Hepatocyte (in vitro differentiated cells): ENCODE measurements around the gene GPRIN1. TPM values are rescaled to one million over a fixed set of nuclear protein-coding genes. Genes with fewer than 3 reads are reported as not detected.
A peak's percentile ranks its signal among the peaks of the same experiment; 100 is the strongest.
"Not testable (repeated sequence)": the region's sequence is repeated elsewhere in the genome, so short reads cannot be mapped to it uniquely, and the experiment has no call there.

Experiments used
- DNase-seq: peaks from one replicate; pipeline ENCODE4 v3.0.0-alpha.2; 2016; ENCODE audit warnings: low spot score
- H2AFZ ChIP-seq: fragments of 200-600 bp; sonication (generic); 2 replicates; pipeline ENCODE4 v1.6.0; 2016; ENCODE audit warnings: antibody characterized with exemption, mild to moderate bottlenecking
- H3K27ac ChIP-seq: fragments of 200-600 bp; sonication (generic); 2 replicates; pipeline ENCODE4 v1.5.1; 2016; ENCODE audit warnings: mild to moderate bottlenecking
- H3K27me3 ChIP-seq: fragments of 200-600 bp; sonication (generic); 2 replicates; pipeline ENCODE4 v1.6.1; 2016
- H3K36me3 ChIP-seq: fragments of 200-600 bp; sonication (generic); replicated peaks from 2 replicates; pipeline ENCODE4 v1.5.1; 2016; ENCODE audit warnings: low read depth; ENCODE audit not compliant: insufficient read depth
- H3K4me1 ChIP-seq: fragments of 200-600 bp; sonication (generic); 2 replicates; pipeline ENCODE4 v1.5.1; 2016; ENCODE audit warnings: mild to moderate bottlenecking, moderate library complexity; ENCODE audit not compliant: insufficient read depth
- H3K4me2 ChIP-seq: fragments of 200-600 bp; sonication (generic); 2 replicates; pipeline ENCODE4 v1.6.0; 2016
- H3K4me3 ChIP-seq: fragments of 200-600 bp; sonication (generic); 2 replicates; pipeline ENCODE4 v1.5.1; 2016; ENCODE audit warnings: mild to moderate bottlenecking
- H3K79me2 ChIP-seq: fragments of 200-600 bp; sonication (generic); 2 replicates; pipeline ENCODE4 v1.6.0; 2017; ENCODE audit warnings: mild to moderate bottlenecking
- H3K9me2 ChIP-seq: fragments of 200-600 bp; sonication (generic); replicated peaks from 2 replicates; pipeline ENCODE4 v1.6.0; 2017; ENCODE audit warnings: mild to moderate bottlenecking; ENCODE audit not compliant: insufficient read depth
- H3K9me3 ChIP-seq: fragments of 200-600 bp; sonication (generic); 2 replicates; pipeline ENCODE4 v1.5.1; 2016; ENCODE audit warnings: low read depth, mild to moderate bottlenecking
- H4K20me1 ChIP-seq: fragments of 200-600 bp; sonication (generic); 2 replicates; pipeline ENCODE4 v1.6.0; 2016; ENCODE audit warnings: mild to moderate bottlenecking; ENCODE audit not compliant: insufficient read depth, poor library complexity, severe bottlenecking
- EZH2 ChIP-seq: fragments of 200-600 bp; sonication (generic); IDR thresholded peaks from 2 replicates; pipeline ENCODE4 v1.6.1; 2016; ENCODE audit warnings: antibody characterized with exemption, mild to moderate bottlenecking, borderline replicate concordance
- EZH2phosphoT487 ChIP-seq: fragments of 200-600 bp; sonication (generic); IDR thresholded peaks from one replicate; pipeline ENCODE4 v1.6.1; 2018; ENCODE audit warnings: antibody characterized with exemption, mild to moderate bottlenecking, low read depth, moderate library complexity; ENCODE audit not compliant: unreplicated experiment, severe bottlenecking
- WGBS: methylation state at CpG from one replicate; pipeline ENCODE4 v1.1.6; 2016; ENCODE audit warnings: low lambda C conversion rate; ENCODE audit errors: missing lambda C conversion rate; 5-methylcytosine and 5-hydroxymethylcytosine counted together
- polyA plus RNA-seq: library from polyadenylated mRNA; unstranded; fragments of >200 nt; fragmentation: Nextera tagmentation; extraction: Ambion mirVana; gene quantifications from 2 replicates; pipeline ENCODE4 v1.2.1, GENCODE V29; 2016
- total RNA-seq: library from RNA; depleted of rRNA; stranded (reverse); fragments of >200 nt; gene quantifications from 2 replicates; pipeline ENCODE4 v1.2.3, GENCODE V29; 2014
- TF ChIP-seq, protein P1 (sequence below): fragments of 200-600 bp; sonication (generic); IDR thresholded peaks from 2 replicates; pipeline ENCODE4 v1.5.1; 2016; ENCODE audit warnings: antibody characterized with exemption, mild to moderate bottlenecking; ENCODE audit not compliant: poor library complexity

Gene GPRIN1
- total and polyA plus RNA-seq, 2 experiments from 2014 or later: 1.6 to 2.2 TPM

DNA sequence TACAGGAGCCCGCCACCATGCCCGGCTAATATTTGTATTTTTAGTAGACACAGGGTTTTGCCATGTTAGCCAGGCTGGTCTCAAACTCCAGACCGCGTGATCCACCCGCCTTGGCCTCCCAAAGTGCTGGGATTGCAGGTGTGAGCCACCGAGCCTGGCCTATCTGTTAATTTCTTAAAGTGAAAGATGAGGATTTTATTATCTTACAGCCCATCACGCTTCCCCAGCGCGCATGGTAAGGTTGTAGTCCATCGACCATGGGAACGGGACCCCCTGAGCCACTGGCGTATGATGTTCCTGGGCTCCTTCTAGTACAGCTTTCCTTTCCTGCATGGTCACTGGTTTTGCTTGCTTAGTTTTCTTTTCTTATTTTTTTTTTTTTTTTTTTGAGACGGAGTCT, 52.1 kb downstream of the GPRIN1 start:
- Histone ChIP-seq H3K9me2 (no peaks in the 10 kb centered on the region), H3K4me2 (no peak overlapping the region), H3K27me3 (no peaks in the 10 kb centered on the region), H3K4me3 (no peak overlapping the region), H3K36me3 (no peaks in the 10 kb centered on the region), H3K4me1 (peaks cover 7% of the 10 kb centered on the region), H3K79me2 (no peaks in the 10 kb centered on the region), H3K27ac (no peak overlapping the region), H3K9me3 (no peaks in the 10 kb centered on the region), H2AFZ (no peak overlapping the region), H4K20me1 (no peaks in the 10 kb centered on the region)
- 97% methylated on average over 13 of the region's 13 CpGs for WGBS
- TF ChIP-seq, protein P1, sequence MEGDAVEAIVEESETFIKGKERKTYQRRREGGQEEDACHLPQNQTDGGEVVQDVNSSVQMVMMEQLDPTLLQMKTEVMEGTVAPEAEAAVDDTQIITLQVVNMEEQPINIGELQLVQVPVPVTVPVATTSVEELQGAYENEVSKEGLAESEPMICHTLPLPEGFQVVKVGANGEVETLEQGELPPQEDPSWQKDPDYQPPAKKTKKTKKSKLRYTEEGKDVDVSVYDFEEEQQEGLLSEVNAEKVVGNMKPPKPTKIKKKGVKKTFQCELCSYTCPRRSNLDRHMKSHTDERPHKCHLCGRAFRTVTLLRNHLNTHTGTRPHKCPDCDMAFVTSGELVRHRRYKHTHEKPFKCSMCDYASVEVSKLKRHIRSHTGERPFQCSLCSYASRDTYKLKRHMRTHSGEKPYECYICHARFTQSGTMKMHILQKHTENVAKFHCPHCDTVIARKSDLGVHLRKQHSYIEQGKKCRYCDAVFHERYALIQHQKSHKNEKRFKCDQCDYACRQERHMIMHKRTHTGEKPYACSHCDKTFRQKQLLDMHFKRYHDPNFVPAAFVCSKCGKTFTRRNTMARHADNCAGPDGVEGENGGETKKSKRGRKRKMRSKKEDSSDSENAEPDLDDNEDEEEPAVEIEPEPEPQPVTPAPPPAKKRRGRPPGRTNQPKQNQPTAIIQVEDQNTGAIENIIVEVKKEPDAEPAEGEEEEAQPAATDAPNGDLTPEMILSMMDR: no peak
- TF ChIP-seq EZH2phosphoT487 (no peak), EZH2 (no peak)
- no peak for DNase-seq

DNA sequence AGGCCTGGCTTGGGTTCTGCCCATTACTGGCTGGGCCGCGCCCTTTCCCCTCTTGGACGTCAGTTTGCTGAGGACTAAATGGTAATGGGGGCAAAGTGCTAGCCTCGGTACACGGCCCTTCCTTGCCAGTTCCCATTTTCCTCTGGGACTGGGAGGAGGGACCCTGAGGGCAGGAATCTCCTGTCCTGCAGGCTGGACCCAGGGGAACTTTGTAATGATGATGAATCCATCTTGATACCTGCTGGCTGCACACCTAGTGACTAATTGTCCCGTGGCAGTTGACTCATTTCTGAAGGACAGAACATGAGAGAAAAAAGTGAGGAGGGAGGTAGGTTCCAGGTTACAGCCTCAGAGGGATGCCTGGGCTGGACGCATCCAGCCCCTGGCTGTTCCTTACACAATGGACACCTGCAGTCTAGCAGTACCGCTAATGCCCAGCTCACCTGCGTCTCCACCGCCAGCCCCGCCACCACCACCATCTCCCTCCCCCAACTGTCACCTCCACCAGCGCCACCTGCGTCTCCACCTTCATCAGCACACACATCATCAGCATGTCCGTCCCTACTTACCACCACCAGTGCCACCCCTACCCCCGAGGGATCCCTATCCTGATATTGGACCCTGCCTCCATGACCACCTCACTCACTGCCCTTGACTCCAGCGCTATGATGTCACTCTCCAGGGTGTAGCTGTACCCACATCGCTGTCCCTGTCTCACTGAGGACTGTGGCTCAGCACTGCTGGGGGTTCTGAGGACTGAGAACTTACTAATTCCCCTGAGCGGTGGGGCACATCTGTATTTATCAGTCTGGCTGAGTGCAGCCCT, 56.5 kb downstream of the GPRIN1 start:
- H3K4me2 ChIP-seq: no peak overlapping the region
- no peaks in the 10 kb centered on the region for H3K36me3 ChIP-seq
- H3K79me2 ChIP-seq: no peaks in the 10 kb centered on the region
- no peak overlapping the region for H2AFZ ChIP-seq
- no peaks in the 10 kb centered on the region for H3K9me3 ChIP-seq
- H3K27ac ChIP-seq: peak overlapping the region; percentile 90
- WGBS: 72% methylated on average over 18 of the region's 18 CpGs
- no peaks in the 10 kb centered on the region for H4K20me1 ChIP-seq
- H3K4me3 ChIP-seq: no peak overlapping the region
- peaks cover 18% of the 10 kb centered on the region for H3K4me1 ChIP-seq
- H3K9me2 ChIP-seq: no peaks in the 10 kb centered on the region
- peak; percentile 76 for DNase-seq
- TF ChIP-seq EZH2: no peak
- TF ChIP-seq, protein P1: no peak
- no peak for TF ChIP-seq EZH2phosphoT487
- H3K27me3 ChIP-seq: no peaks in the 10 kb centered on the region

DNA sequence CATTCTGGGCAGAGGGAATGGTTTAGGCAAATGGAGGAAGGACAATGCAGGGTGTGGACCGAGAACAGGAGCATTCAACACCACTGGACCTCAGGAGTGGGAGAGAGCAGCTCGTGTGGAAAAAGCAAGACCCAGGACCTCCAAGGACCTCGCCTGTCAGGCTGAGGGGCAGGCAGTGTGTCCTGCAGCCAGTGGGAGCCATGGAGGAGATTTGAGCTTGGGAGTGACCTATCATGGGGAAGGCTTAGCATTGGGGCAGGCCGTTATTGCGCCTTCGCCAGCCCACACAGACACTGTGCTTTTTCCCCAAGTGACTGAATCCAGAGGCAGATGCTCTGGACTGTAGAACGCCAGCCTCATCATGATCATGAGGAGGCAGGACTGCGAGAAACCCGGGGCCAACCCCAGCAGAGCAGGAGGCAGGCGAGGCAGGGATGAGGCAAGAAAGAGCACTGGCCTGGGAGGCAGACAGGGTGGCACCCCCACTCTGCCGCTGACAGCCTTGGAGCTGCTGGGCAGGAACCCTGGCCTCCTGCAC, 57.6 kb downstream of the GPRIN1 start:
- peaks cover 26% of the 10 kb centered on the region for H3K4me1 ChIP-seq
- DNase-seq: no peak

DNA sequence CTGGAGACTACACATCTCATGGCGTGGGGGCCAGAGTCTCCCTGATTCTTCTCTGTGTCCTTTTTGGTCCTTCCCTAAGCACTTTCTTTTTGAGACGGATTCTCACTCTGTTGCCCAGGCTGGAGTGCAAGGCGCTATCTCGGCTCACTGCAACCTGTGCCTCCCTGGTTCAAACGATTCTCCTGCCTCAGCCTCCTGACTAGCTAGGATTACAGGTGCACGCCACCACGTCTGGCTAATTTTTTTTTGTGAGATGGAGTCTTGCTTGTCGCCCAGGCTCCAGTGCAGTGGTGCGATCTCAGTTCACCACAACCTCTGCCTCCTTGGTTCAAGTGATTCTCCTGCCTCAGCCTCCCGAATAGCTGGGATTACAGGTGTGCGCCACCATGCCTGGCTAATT, 59.0 kb downstream of the GPRIN1 start:
- H4K20me1 ChIP-seq, H3K4me3 ChIP-seq, H3K79me2 ChIP-seq, DNase-seq, H2AFZ ChIP-seq, H3K36me3 ChIP-seq, H3K27me3 ChIP-seq, H3K9me2 ChIP-seq, H3K9me3 ChIP-seq, H3K27ac ChIP-seq: not testable (repeated sequence)
- peak overlapping the region; percentile 62 for H3K4me2 ChIP-seq
- H3K4me1 ChIP-seq: peaks cover 30% of the 10 kb centered on the region
- WGBS: 98% methylated on average over 11 of the region's 11 CpGs

More for the DNA sequence above, 57.6 kb downstream of the GPRIN1 start:
- no peaks in the 10 kb centered on the region for H3K9me2 ChIP-seq
- H3K4me2 ChIP-seq: no peak overlapping the region
- H3K4me3 ChIP-seq: no peak overlapping the region
- no peaks in the 10 kb centered on the region for H3K27me3 ChIP-seq
- TF ChIP-seq EZH2 (no peak), EZH2phosphoT487 (no peak)
- TF ChIP-seq, protein P1: no peak
- no peaks in the 10 kb centered on the region for H3K9me3 ChIP-seq
- H3K79me2 ChIP-seq: no peaks in the 10 kb centered on the region
- H3K27ac ChIP-seq: peak overlapping the region; percentile 88
- H3K36me3 ChIP-seq: no peaks in the 10 kb centered on the region
- 90% methylated on average over 11 of the region's 11 CpGs for WGBS
- no peaks in the 10 kb centered on the region for H4K20me1 ChIP-seq
- no peak overlapping the region for H2AFZ ChIP-seq
